GM18907 (cell line): ENCODE measurements around the gene MPRIP.

Source experiments
- ATAC-seq: cut with Tn5 transposase; IDR thresholded peaks from one replicate; pipeline ENCODE4 v1.9.1; 2021; ENCODE audit warnings: mild to moderate bottlenecking, moderate library complexity; ENCODE audit not compliant: unreplicated experiment

Gene MPRIP

GRCh38 chr17:17105976-17106375 is 63.7 kb downstream of the MPRIP start:
- no peak for ATAC-seq

GRCh38 chr17:17106756-17107155 is 64.5 kb downstream of the MPRIP start:
- no peak for ATAC-seq

- no peak for ATAC-seq
Observed at GRCh38 chr17:17107281-17107680, 65.0 kb downstream of the MPRIP start.

- no peak for ATAC-seq
Observed at GRCh38 chr17:17107891-17108431, 65.7 kb downstream of the MPRIP start.

GRCh38 chr17:17108451-17109049 is 66.3 kb downstream of the MPRIP start:
- no peak for ATAC-seq

GRCh38 chr17:17109256-17109655 is 67.0 kb downstream of the MPRIP start:
- ATAC-seq = no peak

GRCh38 chr17:17109907-17110306 is 67.7 kb downstream of the MPRIP start:
- no peak for ATAC-seq

GRCh38 chr17:17110520-17110919 is 68.3 kb downstream of the MPRIP start:
- ATAC-seq = no peak

GRCh38 chr17:17111401-17112393 is 69.4 kb downstream of the MPRIP start:
- ATAC-seq = no peak

- no peak for ATAC-seq
Observed at GRCh38 chr17:17112628-17113200, 70.5 kb downstream of the MPRIP start.

GRCh38 chr17:17114592-17115225 is 72.5 kb downstream of the MPRIP start:
- ATAC-seq = no peak

GRCh38 chr17:17115620-17116019 is 73.4 kb downstream of the MPRIP start:
- no peak for ATAC-seq

GRCh38 chr17:17116406-17116805 is 74.1 kb downstream of the MPRIP start:
- ATAC-seq = no peak

- no peak for ATAC-seq
Observed at GRCh38 chr17:17117923-17118322, 75.7 kb downstream of the MPRIP start.

GRCh38 chr17:17118399-17118798 is 76.1 kb downstream of the MPRIP start:
- no peak for ATAC-seq

GRCh38 chr17:17119106-17119505 is 76.8 kb downstream of the MPRIP start:
- ATAC-seq = no peak

- no peak for ATAC-seq
Observed at GRCh38 chr17:17119533-17119932, 77.3 kb downstream of the MPRIP start.

- ATAC-seq = no peak
Observed at GRCh38 chr17:17120294-17120693, 78.0 kb downstream of the MPRIP start.

- no peak for ATAC-seq
Observed at GRCh38 chr17:17120701-17121100, 78.4 kb downstream of the MPRIP start.

- ATAC-seq = no peak
Observed at GRCh38 chr17:17121162-17121561, 78.9 kb downstream of the MPRIP start.
